ENCODE data around the gene COMMD1. TPM values are rescaled to one million over a fixed set of nuclear protein-coding genes. Genes with fewer than 3 reads are reported as not detected.

Gene COMMD1
- total RNA-seq, 4 donors from 2014 or later = 76.0 to 132 (median 100) TPM

- intact Hi-C loops (cut with DNase I) = no loop called here
- no peak for DNase-seq
- no peak overlapping the region for H3K4me3 ChIP-seq (replicated peaks in 1 of 3)
- peaks cover 0 to 6% of the 10 kb centered on the region in 2 donors for H3K4me1 ChIP-seq
- H3K9me3 ChIP-seq = no peaks in the 10 kb centered on the region
- WGBS, 2 donors = 74 to 87% methylated on average over 1 of the region's 1 CpG
- H3K27me3 ChIP-seq = no peaks in the 10 kb centered on the region
- H3K27ac ChIP-seq = peak overlapping the region in 1 of 3 donors; percentile 51
- no peaks in the 10 kb centered on the region for H3K36me3 ChIP-seq
- TF ChIP-seq CTCF (IDR thresholded peaks at IDR 0.05) (no peak), POLR2A (IDR thresholded peaks at IDR 0.05) (no peak)
Observed at GRCh38 chr2:61967262-61967661, 61.8 kb downstream of the COMMD1 start.

GRCh38 chr2:61969376-61969775 lies 63.9 kb downstream of the COMMD1 start:
- Histone ChIP-seq H3K27me3 (no peaks in the 10 kb centered on the region), H3K27ac (peak overlapping the region in 1 of 3 donors; percentile 8), H3K4me1 (peaks cover 0 to 6% of the 10 kb centered on the region in 2 donors), H3K36me3 (no peaks in the 10 kb centered on the region), H3K9me3 (no peaks in the 10 kb centered on the region), H3K4me3 (replicated peaks in 1 of 3) (no peak overlapping the region)
- intact Hi-C loops (cut with DNase I) = no loop called here
- 76 to 87% methylated on average over 1 of the region's 1 CpG for WGBS, 2 donors
- DNase-seq = no peak
- no peak for TF ChIP-seq POLR2A (IDR thresholded peaks at IDR 0.05)
- no peak for TF ChIP-seq CTCF (IDR thresholded peaks at IDR 0.05)

GRCh38 chr2:61970807-61971556 lies 65.5 kb downstream of the COMMD1 start:
- DNase-seq = peak; percentile 35 to 47
- Histone ChIP-seq H3K9me3 (no peaks in the 10 kb centered on the region), H3K4me3 (replicated peaks in 1 of 3) (no peak overlapping the region), H3K27me3 (no peaks in the 10 kb centered on the region), H3K27ac (peak overlapping the region; percentile 56 to 83 (median 71)), H3K4me1 (peaks cover 0 to 6% of the 10 kb centered on the region in 2 donors), H3K36me3 (no peaks in the 10 kb centered on the region)
- WGBS, 2 donors = 49 to 54% methylated on average over 14 of the region's 14 CpGs
- intact Hi-C loops (cut with DNase I) = no loop called here
- TF ChIP-seq CTCF (IDR thresholded peaks at IDR 0.05) (peak in 3 of 6 experiments; percentile 15 to 24 (median 22)), POLR2A (IDR thresholded peaks at IDR 0.05) (peak in 1 of 2 donors; percentile 64)

GRCh38 chr2:61978522-61978921 lies 73.0 kb downstream of the COMMD1 start:
- Histone ChIP-seq H3K27ac (peak overlapping the region; percentile 35 to 71 (median 63)), H3K4me3 (replicated peaks in 1 of 3) (no peak overlapping the region), H3K27me3 (no peaks in the 10 kb centered on the region), H3K36me3 (no peaks in the 10 kb centered on the region), H3K9me3 (no peaks in the 10 kb centered on the region), H3K4me1 (peaks cover 8 to 17% of the 10 kb centered on the region in 2 donors)
- TF ChIP-seq POLR2A (IDR thresholded peaks at IDR 0.05) (no peak), CTCF (IDR thresholded peaks at IDR 0.05) (no peak)
- intact Hi-C loops (cut with DNase I) = no loop called here
- DNase-seq = peak; percentile 77 to 78

- H3K9me3 ChIP-seq = no peaks in the 10 kb centered on the region
- no peaks in the 10 kb centered on the region for H3K27me3 ChIP-seq
- peaks cover 8 to 17% of the 10 kb centered on the region in 2 donors for H3K4me1 ChIP-seq
- H3K4me3 ChIP-seq (replicated peaks in 1 of 3) = no peak overlapping the region
- no peak overlapping the region for H3K27ac ChIP-seq
- TF ChIP-seq CTCF (IDR thresholded peaks at IDR 0.05) = no peak
- no peak for TF ChIP-seq POLR2A (IDR thresholded peaks at IDR 0.05)
- intact Hi-C loops (cut with DNase I) = no loop called here
- 97 to 100% methylated on average over 1 of the region's 1 CpG for WGBS, 2 donors
- H3K36me3 ChIP-seq = no peaks in the 10 kb centered on the region
- DNase-seq = no peak
Observed at GRCh38 chr2:61980758-61981157, 75.3 kb downstream of the COMMD1 start.

Measured in thyroid gland (tissue), 4 donors.